Stimulated activated CD4-positive, alpha-beta T cell treated with anti-CD3 and anti-CD28 coated beads, Interleukin-15, amount 100 ng/mL, for 48 hours (primary cell): ENCODE results near the gene RHOF.
"Not testable (repeated sequence)": the region's sequence is repeated elsewhere in the genome, so short reads cannot be mapped to it uniquely, and the experiment has no call there.

Source experiments
- DNase-seq, 2 donors: peaks; one replicate each; pipeline ENCODE4 v3.0.0-alpha.2; 2020; ENCODE audit warnings: low read depth in 2 of 2

RHOF gene

GRCh38 chr12:121793838-121794533 lies 498 bp upstream of the RHOF start:
- DNase-seq: peak; percentile 89 to 95

GRCh38 chr12:121792607-121793439 lies 665 bp downstream of the RHOF start:
- no peak for DNase-seq

GRCh38 chr12:121791671-121792551 lies 1.6 kb downstream of the RHOF start:
- no peak for DNase-seq

GRCh38 chr12:121790785-121791184 lies 2.7 kb downstream of the RHOF start:
- DNase-seq: not testable (repeated sequence)

- peak; percentile 84 to 90 for DNase-seq
These were observed 3.4 kb downstream of the RHOF start for GRCh38 chr12:121789800-121790728.

- DNase-seq: no peak
These were observed 4.2 kb downstream of the RHOF start for GRCh38 chr12:121789233-121789781.

- DNase-seq: no peak
These were observed 5.2 kb downstream of the RHOF start for GRCh38 chr12:121788176-121788818.

GRCh38 chr12:121787063-121788025 lies 6.1 kb downstream of the RHOF start:
- DNase-seq: no peak

GRCh38 chr12:121786440-121786825 lies 7.1 kb downstream of the RHOF start:
- no peak for DNase-seq

GRCh38 chr12:121784460-121784859 lies 9.0 kb downstream of the RHOF start:
- no peak for DNase-seq

GRCh38 chr12:121783766-121784165 lies 9.7 kb downstream of the RHOF start:
- DNase-seq: no peak

- DNase-seq: peak in 1 of 2 donors; percentile 58
These were observed 11.2 kb downstream of the RHOF start for GRCh38 chr12:121781998-121782979.

- no peak for DNase-seq
These were observed 11.9 kb downstream of the RHOF start for GRCh38 chr12:121781484-121781997.

GRCh38 chr12:121780429-121780828 lies 13.1 kb downstream of the RHOF start:
- no peak for DNase-seq

- DNase-seq: no peak
These were observed 14.0 kb downstream of the RHOF start for GRCh38 chr12:121779422-121779895.

- no peak for DNase-seq
These were observed 14.7 kb downstream of the RHOF start for GRCh38 chr12:121778567-121779421.
